Bronchial epithelial cell (primary cell): ENCODE results near the gene RAMAC. TPM values are rescaled to one million over a fixed set of nuclear protein-coding genes. Genes with fewer than 3 reads are reported as not detected.

Source experiments
- DNase-seq: peaks from one replicate; pipeline ENCODE4 v3.0.0-alpha.2; 2010; ENCODE audit warnings: low read depth
- FAIRE-seq: peaks from 2 replicates; lab custom pipeline; 2011; peaks lifted over from hg19 to GRCh38; lab: Jason Lieb, UNC
- H3K27me3 ChIP-seq: 2 replicates; pipeline ENCODE4 v1.5.1; 2011; ENCODE audit warnings: low read length; ENCODE audit not compliant: control insufficient read depth, insufficient read depth
- H3K36me3 ChIP-seq: 2 replicates; pipeline ENCODE4 v1.5.1; 2011; ENCODE audit warnings: low read length; ENCODE audit not compliant: control insufficient read depth, insufficient read depth
- H3K4me3 ChIP-seq: 2 replicates; pipeline ENCODE4 v1.5.1; 2011; ENCODE audit warnings: mild to moderate bottlenecking, low read depth, low read length, control low read depth
- total RNA-seq: library from RNA; depleted of rRNA; stranded (reverse); fragments of >200 nt; gene quantifications from 2 replicates; pipeline ENCODE4 v1.2.1, GENCODE V29; 2014
- TF ChIP-seq, protein P1 (sequence below): IDR thresholded peaks from 2 replicates; pipeline ENCODE4 v1.5.1; 2011; ENCODE audit warnings: mild to moderate bottlenecking, moderate library complexity, low read length, control low read depth, inconsistent platforms; ENCODE audit not compliant: insufficient read depth, severe bottlenecking

The RAMAC gene
- total RNA-seq, 1 donor from 2014 or later, result 83.7 TPM

DNA sequence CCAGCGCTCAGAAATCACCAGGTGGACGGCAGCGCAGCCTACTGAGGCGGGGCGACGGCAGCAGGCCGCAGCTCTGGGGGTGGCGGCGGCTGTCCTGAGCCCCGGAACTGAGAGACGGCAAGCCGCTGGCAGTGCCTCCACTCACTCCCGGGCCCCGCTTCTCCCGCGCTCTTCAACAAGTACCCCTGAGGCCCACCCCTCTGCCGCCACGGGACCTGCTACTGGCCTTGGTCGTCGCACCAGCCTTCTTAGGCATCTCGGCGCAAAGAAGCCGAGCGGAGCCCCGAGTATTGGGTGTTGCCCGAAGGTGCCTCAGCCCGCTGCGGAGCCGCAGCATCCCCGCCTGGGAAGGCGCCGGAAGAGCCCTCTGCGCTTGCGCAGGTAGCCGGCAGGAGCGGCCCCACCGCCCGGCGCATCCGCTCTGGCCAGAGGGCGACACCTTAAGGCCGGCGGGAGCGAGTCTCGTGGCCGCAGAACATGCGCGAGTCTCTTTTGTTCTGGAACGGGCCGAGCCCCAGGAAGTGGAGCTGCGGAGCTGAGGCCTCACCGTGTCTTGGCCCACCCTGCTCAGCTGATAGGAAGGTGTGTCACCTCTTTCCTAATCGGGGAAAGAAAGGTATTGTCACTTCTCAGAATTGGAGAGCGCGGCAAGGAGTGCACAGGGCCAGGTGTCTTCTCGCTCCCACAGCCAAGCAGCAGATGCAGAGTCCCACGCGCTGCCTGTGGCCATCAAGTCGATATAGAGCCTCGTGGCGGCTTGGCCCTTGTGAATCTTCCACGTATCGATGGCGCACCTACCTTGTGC is 25.5 kb downstream of the RAMAC start, which contains the start of gene C15orf40:
Gene C15orf40, minus strand, starts transcription at position 369 of the 805 bp plus-strand sequence. Its CDS starts 32 bp downstream, at position 337.
- Histone ChIP-seq H3K36me3 (peaks cover 4% of the 10 kb centered on the region), H3K27me3 (no peaks in the 10 kb centered on the region), H3K4me3 (peak within 1 kb of the TSS; percentile 96)
- DNase-seq, result peak; percentile 82
- FAIRE-seq, result no peak
- TF ChIP-seq, protein P1, sequence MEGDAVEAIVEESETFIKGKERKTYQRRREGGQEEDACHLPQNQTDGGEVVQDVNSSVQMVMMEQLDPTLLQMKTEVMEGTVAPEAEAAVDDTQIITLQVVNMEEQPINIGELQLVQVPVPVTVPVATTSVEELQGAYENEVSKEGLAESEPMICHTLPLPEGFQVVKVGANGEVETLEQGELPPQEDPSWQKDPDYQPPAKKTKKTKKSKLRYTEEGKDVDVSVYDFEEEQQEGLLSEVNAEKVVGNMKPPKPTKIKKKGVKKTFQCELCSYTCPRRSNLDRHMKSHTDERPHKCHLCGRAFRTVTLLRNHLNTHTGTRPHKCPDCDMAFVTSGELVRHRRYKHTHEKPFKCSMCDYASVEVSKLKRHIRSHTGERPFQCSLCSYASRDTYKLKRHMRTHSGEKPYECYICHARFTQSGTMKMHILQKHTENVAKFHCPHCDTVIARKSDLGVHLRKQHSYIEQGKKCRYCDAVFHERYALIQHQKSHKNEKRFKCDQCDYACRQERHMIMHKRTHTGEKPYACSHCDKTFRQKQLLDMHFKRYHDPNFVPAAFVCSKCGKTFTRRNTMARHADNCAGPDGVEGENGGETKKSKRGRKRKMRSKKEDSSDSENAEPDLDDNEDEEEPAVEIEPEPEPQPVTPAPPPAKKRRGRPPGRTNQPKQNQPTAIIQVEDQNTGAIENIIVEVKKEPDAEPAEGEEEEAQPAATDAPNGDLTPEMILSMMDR, result peak; percentile 83

DNA sequence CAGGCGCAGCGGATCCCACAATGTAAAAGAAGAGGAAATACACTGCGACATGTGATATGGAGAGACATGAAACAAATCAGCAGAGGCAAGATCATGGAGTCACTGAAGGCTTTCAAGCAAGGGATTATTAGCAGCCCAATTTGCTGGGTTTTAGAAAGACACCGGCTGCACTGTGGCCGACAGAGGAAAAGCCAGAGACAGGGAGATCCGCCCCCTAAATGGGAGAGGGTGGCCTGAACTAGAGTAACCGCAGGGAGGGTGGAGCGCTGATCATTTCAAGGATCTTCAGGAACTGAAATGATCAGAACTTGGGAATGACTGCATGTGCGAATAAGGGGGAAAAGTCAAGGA is 26.0 kb downstream of the RAMAC start:
- Histone ChIP-seq H3K4me3 (peak overlapping the region; percentile 96), H3K27me3 (no peaks in the 10 kb centered on the region), H3K36me3 (peaks cover 2% of the 10 kb centered on the region)
- DNase-seq (no peak), FAIRE-seq (no peak)
- TF ChIP-seq, protein P1, result no peak

GRCh38 chr15:83012636-83013035 is 26.6 kb downstream of the RAMAC start:
- FAIRE-seq (no peak), DNase-seq (no peak)
- no peak overlapping the region for H3K4me3 ChIP-seq
- peaks cover 2% of the 10 kb centered on the region for H3K36me3 ChIP-seq
- no peaks in the 10 kb centered on the region for H3K27me3 ChIP-seq
- TF ChIP-seq, protein P1, result no peak

DNA sequence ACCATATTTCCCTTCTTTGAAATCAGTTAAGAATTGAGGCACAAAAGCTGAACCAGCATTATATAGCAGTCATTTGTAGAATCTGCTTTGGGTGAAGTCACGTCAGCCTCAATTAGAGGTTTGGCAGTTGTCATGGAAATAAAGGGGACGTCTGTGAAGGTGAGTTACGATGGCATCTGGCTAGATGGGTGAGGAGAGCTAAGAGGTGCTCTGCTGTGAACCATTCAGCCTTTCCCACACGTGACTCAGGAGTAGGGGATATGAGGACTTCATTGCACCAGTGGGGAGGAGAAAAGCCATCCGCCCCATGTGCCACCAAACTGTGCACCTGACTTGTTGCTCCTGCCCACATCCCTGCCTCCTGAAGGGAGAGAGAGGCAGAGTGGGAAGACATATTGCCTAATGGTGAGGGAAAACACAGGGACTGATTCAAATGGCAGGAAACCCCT is 28.2 kb downstream of the RAMAC start:
- FAIRE-seq (no peak), DNase-seq (no peak)
- H3K36me3 ChIP-seq, result peaks cover 1% of the 10 kb centered on the region
- H3K27me3 ChIP-seq, result no peaks in the 10 kb centered on the region
- H3K4me3 ChIP-seq, result no peak overlapping the region
- TF ChIP-seq, protein P1, result no peak

GRCh38 chr15:83015361-83015760 is 29.4 kb downstream of the RAMAC start:
- FAIRE-seq (no peak), DNase-seq (no peak)
- no peaks in the 10 kb centered on the region for H3K27me3 ChIP-seq
- TF ChIP-seq, protein P1, result no peak
- H3K4me3 ChIP-seq, result no peak overlapping the region
- H3K36me3 ChIP-seq, result peaks cover 6% of the 10 kb centered on the region
